ENCODE data around the gene RPL31.

DNA sequence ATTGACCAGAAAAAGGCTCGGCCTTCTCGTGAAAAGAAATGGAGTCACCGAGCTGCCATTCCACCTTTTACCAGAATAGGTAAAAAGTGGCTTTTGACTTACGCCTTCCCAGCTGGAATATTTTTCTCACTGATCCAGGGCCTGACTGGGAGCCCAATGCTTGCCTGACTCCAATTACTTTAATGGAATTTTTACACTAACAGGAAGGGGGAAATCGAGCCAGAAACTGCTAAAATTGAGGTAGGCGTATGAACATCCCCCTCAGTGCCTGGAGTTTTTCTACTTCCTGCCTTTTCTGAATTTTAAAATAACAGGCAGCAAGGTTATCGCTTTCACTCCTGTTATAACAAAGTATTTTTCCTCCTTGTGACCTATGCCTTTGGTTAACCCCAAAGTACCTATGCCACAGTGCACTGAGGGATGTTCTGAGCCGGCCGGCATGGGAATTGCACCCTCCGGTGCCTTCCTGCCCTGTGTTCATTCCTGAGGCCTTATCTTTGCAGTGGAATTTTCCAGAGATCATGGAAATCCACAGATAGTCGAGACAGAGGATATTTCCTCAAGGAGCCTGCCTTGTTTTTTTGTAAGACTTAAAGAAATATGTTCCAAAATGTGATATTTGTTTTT is 18.3 kb upstream of the RPL31 start:
- TF ChIP-seq POLR2A (IDR thresholded peaks at IDR 0.05) (no peak), POLR2AphosphoS5 (IDR thresholded peaks at IDR 0.05) (no peak)

Data from sigmoid colon (tissue), 4 donors.